K562 (cell line): ENCODE measurements around the gene DEGS2. TPM values are rescaled to one million over a fixed set of nuclear protein-coding genes. Genes with fewer than 3 reads are reported as not detected.

Experiments
- ETS2 ChIP-seq: IDR thresholded peaks from 2 replicates; pipeline ENCODE4 v1.6.1; 2016; ENCODE audit warnings: borderline replicate concordance, missing genetic modification characterization, mild to moderate bottlenecking, moderate library complexity, missing compliant biosample characterization; ENCODE audit not compliant: poor library complexity, severe bottlenecking
- HMG20A ChIP-seq: fragments of 450-650 bp; formaldehyde crosslinking; conservative IDR thresholded peaks from 2 replicates; pipeline ENCODE4 v1.4.0; 2020; ENCODE audit warnings: mild to moderate bottlenecking, mixed read lengths
- IRF9 ChIP-seq: fragments of 450-650 bp; IDR thresholded peaks from 2 replicates; pipeline ENCODE4 v1.6.1; 2016; ENCODE audit warnings: missing biosample characterization, missing genetic modification characterization
- NR2C1 ChIP-seq, 2 experiments: fragments of 450-650 bp; IDR thresholded peaks; 2 replicates each; pipeline ENCODE4 v1.6.1; 2017; ENCODE audit warnings: mild to moderate bottlenecking in 2 of 2, antibody characterized with exemption in 1 of 2, inconsistent platforms in 1 of 2, missing compliant biosample characterization in 1 of 2, missing genetic modification characterization in 1 of 2
- RBM34 ChIP-seq: fragments of 200-400 bp; formaldehyde crosslinking; IDR thresholded peaks from 2 replicates; pipeline ENCODE4 v1.6.1; 2018; ENCODE audit warnings: low read length, borderline replicate concordance; ENCODE audit not compliant: insufficient read depth
- SMAD3 ChIP-seq: fragments of 450-650 bp; formaldehyde crosslinking; conservative IDR thresholded peaks from 2 replicates; pipeline ENCODE4 v1.4.0; 2020; ENCODE audit warnings: mild to moderate bottlenecking
- SMARCA5 ChIP-seq: fragments of 450-650 bp; IDR thresholded peaks from 2 replicates; pipeline ENCODE4 v1.6.1; 2016
- STAT5A ChIP-seq: IDR thresholded peaks from 2 replicates; pipeline ENCODE4 v1.6.1; 2012; ENCODE audit warnings: low read length, inconsistent platforms, borderline replicate concordance
- TAF7 ChIP-seq: fragments of 450-650 bp; IDR thresholded peaks from 2 replicates; pipeline ENCODE4 v1.6.1; 2016; ENCODE audit warnings: missing genetic modification characterization, missing compliant biosample characterization
- ZFP36 ChIP-seq: fragments of 150-350 bp; IDR thresholded peaks from 2 replicates; pipeline ENCODE4 v1.6.1; 2018; ENCODE audit warnings: low read length, low read depth; ENCODE audit not compliant: partially characterized antibody
- ZFP91 ChIP-seq: sonication (generic); formaldehyde crosslinking; IDR thresholded peaks from 2 replicates; pipeline ENCODE4 v1.8.0; 2022; ENCODE audit warnings: mild to moderate bottlenecking, missing genetic modification reagents
- ZKSCAN3 ChIP-seq: fragments of 250-450 bp; sonication (Bioruptor Pico); IDR thresholded peaks from 2 replicates; pipeline ENCODE4 v1.4.0; 2020
- ZNF12 ChIP-seq: sonication (generic); formaldehyde crosslinking; IDR thresholded peaks from 2 replicates; pipeline ENCODE4 v1.4.0; 2020; ENCODE audit warnings: mild to moderate bottlenecking, missing genetic modification reagents
- ZNF134 ChIP-seq: fragments of 250-450 bp; sonication (Bioruptor Pico); conservative IDR thresholded peaks from 2 replicates; pipeline ENCODE4 v1.4.0; 2020
- ZNF143 ChIP-seq: sonication (generic); formaldehyde crosslinking; IDR thresholded peaks from 2 replicates; pipeline ENCODE4 v1.9.0; 2022; ENCODE audit warnings: mild to moderate bottlenecking, missing genetic modification reagents
- ZNF253 ChIP-seq: fragments of 250-450 bp; sonication (Bioruptor Pico); conservative IDR thresholded peaks from 2 replicates; pipeline ENCODE4 v1.6.1; 2021; ENCODE audit warnings: mild to moderate bottlenecking
- ZNF263 ChIP-seq: sonication (generic); formaldehyde crosslinking; IDR thresholded peaks from 2 replicates; pipeline ENCODE4 v1.8.0; 2022; ENCODE audit warnings: mild to moderate bottlenecking, missing genetic modification reagents, borderline replicate concordance
- ZNF316 ChIP-seq: fragments of 450-650 bp; IDR thresholded peaks from 2 replicates; pipeline ENCODE4 v1.6.1; 2016
- ZNF408 ChIP-seq: fragments of 250-450 bp; sonication (Bioruptor Pico); IDR thresholded peaks from 2 replicates; pipeline ENCODE4 v1.4.0; 2020; ENCODE audit warnings: low read depth, mild to moderate bottlenecking, moderate library complexity
- ZNF431 ChIP-seq: sonication (generic); formaldehyde crosslinking; IDR thresholded peaks from 2 replicates; pipeline ENCODE4 v1.8.0; 2022; ENCODE audit warnings: mild to moderate bottlenecking, missing genetic modification reagents
- ZNF644 ChIP-seq: fragments of 200-800 bp; sonication (Bioruptor generic); IDR thresholded peaks from 2 replicates; pipeline ENCODE4 v1.6.1; 2016; ENCODE audit warnings: low read depth, missing genetic modification characterization, missing compliant biosample characterization
- ZZZ3 ChIP-seq: fragments of 450-650 bp; IDR thresholded peaks from 2 replicates; pipeline ENCODE4 v1.6.1; 2016; ENCODE audit warnings: antibody characterized with exemption, mild to moderate bottlenecking, moderate library complexity
- polyA plus RNA-seq, 8 experiments: library from polyadenylated mRNA; depleted of rRNA in 4 of 8; stranded (reverse) in 5 of 8; unstranded in 3 of 8; fragments of >200 nt; fragmentation: Nextera tagmentation in 2 of 8; fragmentation: Illumina TruSeq in 1 of 8; extraction: Ambion mirVana in 2 of 8; extraction: Trizol in 1 of 8; gene quantifications; 2 replicates each; pipeline versions ENCODE4 v1.2.1 to v1.2.3, GENCODE V29; 2011 to 2014; ENCODE audit warnings: inconsistent platforms in 1 of 8, missing spikeins in 1 of 8
- total RNA-seq, 7 experiments: library from RNA; depleted of rRNA in 6 of 7; stranded (reverse); fragments of >200 nt in 6 of 7; fragmentation: Illumina TruSeq in 2 of 7; extraction: Trizol in 2 of 7; gene quantifications; 2 replicates each; pipeline versions ENCODE4 v1.2.1 to v1.2.3, GENCODE V29; 2011 to 2021; ENCODE audit warnings: low replicate concordance in 1 of 7
- TF ChIP-seq, protein P1 (sequence below): fragments of 450-650 bp; IDR thresholded peaks from one replicate; pipeline ENCODE4 v1.6.1; 2018; ENCODE audit warnings: mild to moderate bottlenecking, moderate library complexity; ENCODE audit not compliant: partially characterized antibody
- TF ChIP-seq, protein P2 (sequence below): sonication (generic); formaldehyde crosslinking; IDR thresholded peaks from 2 replicates; pipeline ENCODE4 v1.8.1; 2023; ENCODE audit warnings: mild to moderate bottlenecking, missing genetic modification reagents, moderate library complexity

DEGS2 gene
- total and polyA plus RNA-seq, 9 of the 15 experiments (the other 6 are each of a cell fraction or from before 2014, with no cell fraction given) = 0.22 to 2.9 (median 0.70) TPM

- no peak for TF ChIP-seq ZNF134
- no peak for TF ChIP-seq IRF9 (tag)
- TF ChIP-seq ZNF143 (CRISPR knock-in tag) = no peak
- TF ChIP-seq NR2C1 (IDR thresholded peaks at IDR 0.05) = no peak
- TF ChIP-seq NR2C1 (tag; IDR thresholded peaks at IDR 0.05) = no peak
- peak; percentile 56; the same call in 1 of the 2 replicates for TF ChIP-seq ZNF644 (tag)
- TF ChIP-seq ZFP36 = no peak
- TF ChIP-seq HMG20A (CRISPR knock-in tag) = no peak
- TF ChIP-seq ETS2 (tag) = no peak
- TF ChIP-seq SMAD3 (CRISPR knock-in tag) = no peak
- TF ChIP-seq, protein P1, sequence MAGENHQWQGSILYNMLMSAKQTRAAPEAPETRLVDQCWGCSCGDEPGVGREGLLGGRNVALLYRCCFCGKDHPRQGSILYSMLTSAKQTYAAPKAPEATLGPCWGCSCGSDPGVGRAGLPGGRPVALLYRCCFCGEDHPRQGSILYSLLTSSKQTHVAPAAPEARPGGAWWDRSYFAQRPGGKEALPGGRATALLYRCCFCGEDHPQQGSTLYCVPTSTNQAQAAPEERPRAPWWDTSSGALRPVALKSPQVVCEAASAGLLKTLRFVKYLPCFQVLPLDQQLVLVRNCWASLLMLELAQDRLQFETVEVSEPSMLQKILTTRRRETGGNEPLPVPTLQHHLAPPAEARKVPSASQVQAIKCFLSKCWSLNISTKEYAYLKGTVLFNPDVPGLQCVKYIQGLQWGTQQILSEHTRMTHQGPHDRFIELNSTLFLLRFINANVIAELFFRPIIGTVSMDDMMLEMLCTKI = no peak
- no peak for TF ChIP-seq TAF7
- no peak for TF ChIP-seq ZNF253 (CRISPR knock-in tag)
- no peak for TF ChIP-seq ZFP91 (CRISPR knock-in tag)
- TF ChIP-seq ZNF12 (CRISPR knock-in tag) = no peak
- no peak for TF ChIP-seq SMARCA5
- TF ChIP-seq ZNF263 (CRISPR knock-in tag) = peak; percentile 8; the same call in 1 of the 2 replicates
- no peak for TF ChIP-seq ZZZ3
- TF ChIP-seq ZNF408 (CRISPR knock-in tag) = no peak
- TF ChIP-seq ZNF316 = no peak
- no peak for TF ChIP-seq ZNF431 (CRISPR knock-in tag)
- no peak for TF ChIP-seq ZKSCAN3 (CRISPR knock-in tag)
- peak; percentile 80; the same call in 1 of the 2 replicates for TF ChIP-seq STAT5A
- TF ChIP-seq, protein P2, sequence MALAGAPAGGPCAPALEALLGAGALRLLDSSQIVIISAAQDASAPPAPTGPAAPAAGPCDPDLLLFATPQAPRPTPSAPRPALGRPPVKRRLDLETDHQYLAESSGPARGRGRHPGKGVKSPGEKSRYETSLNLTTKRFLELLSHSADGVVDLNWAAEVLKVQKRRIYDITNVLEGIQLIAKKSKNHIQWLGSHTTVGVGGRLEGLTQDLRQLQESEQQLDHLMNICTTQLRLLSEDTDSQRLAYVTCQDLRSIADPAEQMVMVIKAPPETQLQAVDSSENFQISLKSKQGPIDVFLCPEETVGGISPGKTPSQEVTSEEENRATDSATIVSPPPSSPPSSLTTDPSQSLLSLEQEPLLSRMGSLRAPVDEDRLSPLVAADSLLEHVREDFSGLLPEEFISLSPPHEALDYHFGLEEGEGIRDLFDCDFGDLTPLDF = no peak
- no peak for TF ChIP-seq RBM34
These were observed 17.1 kb downstream of the DEGS2 start (continued) for GRCh38 chr14:100142073-100143040.
